Activated CD4-positive, alpha-beta T cell treated with anti-CD3 and anti-CD28 coated beads, Interleukin-2, amount 10 ng/mL, durations not matched to agents 7 days and 5 days (primary cell): Measurements from ENCODE around the gene EPB41L5. TPM values are rescaled to one million over a fixed set of nuclear protein-coding genes. Genes with fewer than 3 reads are reported as not detected.

Experiments used
- total RNA-seq, 2 experiments: library from RNA; stranded (reverse); gene quantifications; one replicate each; pipeline ENCODE4 v1.2.3, GENCODE V29; 2021

Gene EPB41L5
- total RNA-seq, 2 experiments from 2014 or later: 3.4 to 3.7 TPM

Other genes starting within 250 kb of the EPB41L5 start
- 10 to 100 TPM; 20.8 to 21.3 TPM for gene TMEM185B, start 210.3 kb downstream of the EPB41L5 start, total RNA-seq
- 10 to 100 TPM; 44.3 to 46.8 TPM for gene RALB, start 239.8 kb downstream of the EPB41L5 start, total RNA-seq